Sigmoid colon (tissue), 7 donors: ENCODE measurements around the gene ODF2. TPM values are rescaled to one million over a fixed set of nuclear protein-coding genes. Genes with fewer than 3 reads are reported as not detected.

ENCODE experiments used
- DNase-seq: peaks from one replicate; pipeline ENCODE4 v3.0.0-alpha.2; 2019
- H3K27ac ChIP-seq, 4 donors: fragments of 200-600 bp; sonication (generic); one replicate each; pipeline ENCODE4 v1.5.1; 2016 to 2019; ENCODE audit warnings: mild to moderate bottlenecking in 1 of 4
- H3K27me3 ChIP-seq, 3 donors: fragments of 200-600 bp; sonication (generic); one replicate each; pipeline ENCODE4 v1.5.1; 2019; ENCODE audit warnings: mild to moderate bottlenecking in 1 of 3
- H3K36me3 ChIP-seq, 4 donors: fragments of 200-600 bp; sonication (generic); one replicate each; pipeline ENCODE4 v1.5.1; 2016 to 2019
- H3K4me1 ChIP-seq, 4 donors: fragments of 200-600 bp; sonication (generic); one replicate each; pipeline ENCODE4 v1.5.1; 2017 to 2019
- H3K4me3 ChIP-seq, 4 donors: fragments of 200-600 bp; sonication (generic); one replicate each; pipeline ENCODE4 v1.5.1; 2017 to 2019; ENCODE audit warnings: mild to moderate bottlenecking in 2 of 4, moderate library complexity in 1 of 4
- H3K9me3 ChIP-seq, 4 donors: fragments of 200-600 bp in 3 of 4; sonication (generic) in 3 of 4; one replicate each; pipeline versions ENCODE4 v1.5.1 to v1.6.1; 2013 to 2019
- CTCF ChIP-seq, 4 experiments: fragments of 450-650 bp in 3 of 4; fragments of 200-600 bp in 1 of 4; IDR thresholded peaks; one replicate each; pipeline ENCODE4 v1.5.1; 2016 to 2019; ENCODE audit warnings: antibody characterized with exemption in 4 of 4, mild to moderate bottlenecking in 3 of 4, moderate library complexity in 2 of 4
- EP300 ChIP-seq, 4 donors: sonication (generic); formaldehyde crosslinking; IDR thresholded peaks; one replicate each; pipeline ENCODE4 v1.6.1; 2017; ENCODE audit warnings: antibody characterized with exemption in 4 of 4
- POLR2A ChIP-seq, 2 donors: fragments of 450-650 bp; IDR thresholded peaks; one replicate each; pipeline ENCODE4 v1.6.1; 2016; ENCODE audit warnings: antibody characterized with exemption in 2 of 2, mild to moderate bottlenecking in 2 of 2, moderate library complexity in 2 of 2
- POLR2AphosphoS5 ChIP-seq, 4 donors: sonication (generic); formaldehyde crosslinking; IDR thresholded peaks; one replicate each; pipeline ENCODE4 v1.6.1; 2017; ENCODE audit warnings: antibody characterized with exemption in 4 of 4
- WGBS, 2 donors: extraction: QIAGEN DNeasy Blood & Tissue Kit; methylation state at CpG; one replicate each; pipeline ENCODE4 v1.1.7; 2013; 5-methylcytosine and 5-hydroxymethylcytosine counted together
- intact Hi-C: fragments of 100-400 bp; cut with DNase I; formaldehyde crosslinking; loops from one replicate; pipeline ENCODE4 v1.15.1; 2023
- polyA plus RNA-seq, 3 donors: library from polyadenylated mRNA; stranded (reverse); fragments of 200-250 nt; gene quantifications; one replicate each; pipeline ENCODE4 v1.2.3, GENCODE V29; 2013
- total RNA-seq, 4 donors: library from RNA; depleted of rRNA; stranded (reverse); fragments of >200 nt; gene quantifications; one replicate each; pipeline ENCODE4 v1.1.0, GENCODE V29; 2016
- donor health status: healthy with polysubstance abuse.
- donor health status: Bipolar disorder and iron deficiency.
- donor health status: healthy.

Gene ODF2
- total and polyA plus RNA-seq, 7 donors = 4.6 to 28.2 (median 14.0) TPM

GRCh38 chr9:128457207-128457606, 1.4 kb downstream of the ODF2 start:
- DNase-seq = no peak
- intact Hi-C loops = loop anchor here (2.0 to 5.0 kb wide), 2 partner anchors 18 to 45 kb away; partner anchors contain the start of gene GLE1
- Histone ChIP-seq H3K4me1 (peaks cover 0 to 14% (median 9%) of the 10 kb centered on the region in 4 donors), H3K4me3 (peak overlapping the region; percentile 68 to 95 (median 84)), H3K36me3 (peaks cover 8 to 30% (median 14%) of the 10 kb centered on the region in 4 donors), H3K27me3 (no peaks in the 10 kb centered on the region), H3K9me3 (no peaks in the 10 kb centered on the region), H3K27ac (peak overlapping the region in 3 of 4 donors; percentile 88 to 96 (median 94))
- 53 to 71% methylated on average over 14 of the region's 14 CpGs for WGBS, 2 donors
- TF ChIP-seq POLR2AphosphoS5 (IDR thresholded peaks at IDR 0.05) = no peak
- TF ChIP-seq POLR2A (IDR thresholded peaks at IDR 0.05) = no peak
- TF ChIP-seq CTCF (IDR thresholded peaks at IDR 0.05) = no peak
- no peak for TF ChIP-seq EP300 (IDR thresholded peaks at IDR 0.05)

- no peaks in the 10 kb centered on the region for H3K27me3 ChIP-seq
- intact Hi-C loops = loop anchor here (5.0 kb wide), 1 partner anchor 43 kb away; the partner anchor contains the start of gene GLE1
- no peak for DNase-seq
- no peak overlapping the region for H3K4me3 ChIP-seq
- H3K4me1 ChIP-seq = peaks cover 0 to 14% (median 9%) of the 10 kb centered on the region in 4 donors
- H3K36me3 ChIP-seq = peaks cover 8 to 48% (median 18%) of the 10 kb centered on the region in 4 donors
- no peaks in the 10 kb centered on the region for H3K9me3 ChIP-seq
- TF ChIP-seq POLR2AphosphoS5 (IDR thresholded peaks at IDR 0.05) = no peak
- no peak for TF ChIP-seq POLR2A (IDR thresholded peaks at IDR 0.05)
- no peak for TF ChIP-seq EP300 (IDR thresholded peaks at IDR 0.05)
- TF ChIP-seq CTCF (IDR thresholded peaks at IDR 0.05) = no peak
- WGBS, 2 donors = 94 to 96% methylated on average over 3 of the region's 3 CpGs
- no peak overlapping the region for H3K27ac ChIP-seq
Observed at GRCh38 chr9:128459011-128459410, 3.2 kb downstream of the ODF2 start.

GRCh38 chr9:128469070-128469469, 13.3 kb downstream of the ODF2 start:
- H3K9me3 ChIP-seq = no peaks in the 10 kb centered on the region
- peaks cover 0 to 52% (median 14%) of the 10 kb centered on the region in 4 donors for H3K36me3 ChIP-seq
- TF ChIP-seq CTCF (IDR thresholded peaks at IDR 0.05) (no peak), POLR2A (IDR thresholded peaks at IDR 0.05) (no peak), EP300 (IDR thresholded peaks at IDR 0.05) (no peak), POLR2AphosphoS5 (IDR thresholded peaks at IDR 0.05) (no peak)
- WGBS, 2 donors = 92 to 94% methylated on average over 7 of the region's 7 CpGs
- H3K4me1 ChIP-seq = no peaks in the 10 kb centered on the region
- H3K4me3 ChIP-seq = no peak overlapping the region
- no peak for DNase-seq
- no peak overlapping the region for H3K27ac ChIP-seq
- H3K27me3 ChIP-seq = no peaks in the 10 kb centered on the region
- intact Hi-C loops = no loop called here

- TF ChIP-seq EP300 (IDR thresholded peaks at IDR 0.05) = no peak
- no peak for TF ChIP-seq CTCF (IDR thresholded peaks at IDR 0.05)
- no peak for TF ChIP-seq POLR2A (IDR thresholded peaks at IDR 0.05)
- no peak for TF ChIP-seq POLR2AphosphoS5 (IDR thresholded peaks at IDR 0.05)
- Histone ChIP-seq H3K4me1 (no peaks in the 10 kb centered on the region), H3K4me3 (no peak overlapping the region), H3K9me3 (no peaks in the 10 kb centered on the region), H3K36me3 (peaks cover 0 to 53% (median 14%) of the 10 kb centered on the region in 4 donors), H3K27me3 (no peaks in the 10 kb centered on the region), H3K27ac (no peak overlapping the region)
- DNase-seq = no peak
- WGBS, 2 donors = 53 to 87% methylated on average over 5 of the region's 5 CpGs
- intact Hi-C loops = no loop called here
Observed at GRCh38 chr9:128470560-128470959, 14.8 kb downstream of the ODF2 start.

- H3K4me1 ChIP-seq = no peaks in the 10 kb centered on the region
- DNase-seq = no peak
- 96 to 97% methylated on average over 5 of the region's 5 CpGs for WGBS, 2 donors
- H3K27ac ChIP-seq = no peak overlapping the region
- intact Hi-C loops = no loop called here
- no peak overlapping the region for H3K4me3 ChIP-seq
- H3K27me3 ChIP-seq = no peaks in the 10 kb centered on the region
- peaks cover 0 to 57% (median 20%) of the 10 kb centered on the region in 4 donors for H3K36me3 ChIP-seq
- no peaks in the 10 kb centered on the region for H3K9me3 ChIP-seq
- TF ChIP-seq POLR2A (IDR thresholded peaks at IDR 0.05) (no peak), EP300 (IDR thresholded peaks at IDR 0.05) (no peak), POLR2AphosphoS5 (IDR thresholded peaks at IDR 0.05) (no peak), CTCF (IDR thresholded peaks at IDR 0.05) (no peak)
Observed at GRCh38 chr9:128473104-128473503, 17.3 kb downstream of the ODF2 start.
